KMS-11 (cell line): ENCODE data around the gene RPL35.

Source experiments
- H2AFZ ChIP-seq: fragments of 200-600 bp; sonication (generic); 2 replicates; pipeline ENCODE4 v1.6.1; 2016; ENCODE audit warnings: antibody characterized with exemption, mixed run types, low read depth
- H3K27ac ChIP-seq: fragments of 200-600 bp; sonication (generic); 2 replicates; pipeline ENCODE4 v1.6.1; 2016; ENCODE audit warnings: mild to moderate bottlenecking, mixed run types
- H3K27me3 ChIP-seq: fragments of 200-600 bp; sonication (generic); 2 replicates; pipeline ENCODE4 v1.6.1; 2017; ENCODE audit warnings: mild to moderate bottlenecking, low read depth, mixed run types, moderate library complexity; ENCODE audit not compliant: insufficient read depth
- H3K36me3 ChIP-seq: fragments of 200-600 bp; sonication (generic); 2 replicates; pipeline ENCODE4 v1.6.1; 2017; ENCODE audit warnings: mild to moderate bottlenecking, mixed run types; ENCODE audit not compliant: insufficient read depth
- H3K4me1 ChIP-seq: fragments of 200-600 bp; sonication (generic); 2 replicates; pipeline ENCODE4 v1.6.1; 2016; ENCODE audit warnings: mild to moderate bottlenecking, low read depth, mixed run types; ENCODE audit not compliant: poor library complexity, severe bottlenecking
- H3K4me2 ChIP-seq: fragments of 200-600 bp; sonication (generic); 2 replicates; pipeline ENCODE4 v1.7.0; 2016; ENCODE audit warnings: mild to moderate bottlenecking, mixed run types
- H3K4me3 ChIP-seq: fragments of 200-600 bp; sonication (generic); IDR thresholded peaks from 2 replicates; pipeline ENCODE4 v1.6.1; 2017; ENCODE audit warnings: low read depth, low read length, mixed read lengths; ENCODE audit not compliant: insufficient read depth
- H3K79me2 ChIP-seq: fragments of 200-600 bp; sonication (generic); 2 replicates; pipeline ENCODE4 v1.6.1; 2016; ENCODE audit warnings: low read depth, mixed run types; ENCODE audit not compliant: insufficient read depth
- H3K9ac ChIP-seq: fragments of 200-600 bp; sonication (generic); 2 replicates; pipeline ENCODE4 v1.6.1; 2016; ENCODE audit warnings: mild to moderate bottlenecking, mixed run types
- H4K20me1 ChIP-seq: fragments of 200-600 bp; sonication (generic); 2 replicates; pipeline ENCODE4 v1.6.1; 2016; ENCODE audit warnings: mild to moderate bottlenecking, mixed run types; ENCODE audit not compliant: insufficient read depth
- CTCF ChIP-seq: fragments of 200-600 bp; sonication (generic); conservative IDR thresholded peaks from 2 replicates; pipeline ENCODE4 v1.6.1; 2017; ENCODE audit warnings: low read depth, mild to moderate bottlenecking, antibody characterized with exemption, low read length, moderate library complexity, mixed read lengths

The RPL35 gene

GRCh38 chr9:124880501-124880900, 18.7 kb upstream of the RPL35 start:
- Histone ChIP-seq H3K4me3 (no peak overlapping the region), H2AFZ (no peak overlapping the region), H3K9ac (no peak overlapping the region), H3K4me1 (no peaks in the 10 kb centered on the region), H3K79me2 (no peaks in the 10 kb centered on the region), H3K27ac (no peak overlapping the region), H4K20me1 (no peaks in the 10 kb centered on the region), H3K27me3 (no peaks in the 10 kb centered on the region), H3K36me3 (no peaks in the 10 kb centered on the region), H3K4me2 (no peak overlapping the region)
- TF ChIP-seq CTCF: no peak

GRCh38 chr9:124879226-124879625, 17.5 kb upstream of the RPL35 start:
- TF ChIP-seq CTCF: no peak
- no peaks in the 10 kb centered on the region for H4K20me1 ChIP-seq
- H3K4me1 ChIP-seq: no peaks in the 10 kb centered on the region
- no peaks in the 10 kb centered on the region for H3K36me3 ChIP-seq
- H2AFZ ChIP-seq: no peak overlapping the region
- no peak overlapping the region for H3K4me2 ChIP-seq
- no peaks in the 10 kb centered on the region for H3K27me3 ChIP-seq
- peaks cover 4% of the 10 kb centered on the region; the same call in 1 of the 2 replicates for H3K79me2 ChIP-seq
- H3K9ac ChIP-seq: no peak overlapping the region
- H3K4me3 ChIP-seq: no peak overlapping the region
- no peak overlapping the region for H3K27ac ChIP-seq

GRCh38 chr9:124878518-124878917, 16.8 kb upstream of the RPL35 start:
- peaks cover under 1% of the 10 kb centered on the region for H3K4me1 ChIP-seq
- no peaks in the 10 kb centered on the region for H3K36me3 ChIP-seq
- H3K27me3 ChIP-seq: no peaks in the 10 kb centered on the region
- no peaks in the 10 kb centered on the region for H4K20me1 ChIP-seq
- TF ChIP-seq CTCF: no peak
- H2AFZ ChIP-seq: no peak overlapping the region
- no peak overlapping the region for H3K4me2 ChIP-seq
- H3K9ac ChIP-seq: no peak overlapping the region
- H3K79me2 ChIP-seq: peaks cover 11% of the 10 kb centered on the region
- H3K27ac ChIP-seq: no peak overlapping the region
- no peak overlapping the region for H3K4me3 ChIP-seq

DNA sequence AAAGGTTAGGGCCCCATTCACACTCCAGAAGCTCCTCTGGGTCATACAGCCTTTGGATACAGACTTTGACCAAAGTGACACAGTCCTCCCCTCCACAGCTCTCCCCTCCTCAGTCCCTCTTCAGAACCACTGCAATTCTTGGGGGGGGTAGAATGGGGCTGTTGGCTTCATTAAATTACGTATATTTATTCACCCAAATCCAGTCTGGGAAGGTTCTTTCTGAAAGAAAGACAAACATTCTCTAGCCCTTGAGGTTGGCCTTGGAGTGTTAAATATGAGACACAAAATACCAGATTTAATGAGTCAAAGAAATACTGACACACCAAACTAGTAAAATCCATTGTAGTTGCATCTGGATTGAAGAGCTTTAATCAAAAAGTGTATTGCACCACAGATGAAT, 16.3 kb upstream of the RPL35 start:
- Histone ChIP-seq H2AFZ (no peak overlapping the region), H3K27ac (no peak overlapping the region), H3K27me3 (no peaks in the 10 kb centered on the region), H3K4me3 (no peak overlapping the region), H3K9ac (no peak overlapping the region), H4K20me1 (no peaks in the 10 kb centered on the region; the same call in 1 of the 2 replicates), H3K4me2 (no peak overlapping the region), H3K36me3 (no peaks in the 10 kb centered on the region), H3K4me1 (peaks cover 5% of the 10 kb centered on the region), H3K79me2 (peaks cover 16% of the 10 kb centered on the region)
- no peak for TF ChIP-seq CTCF
